Measurements from ENCODE around the gene TTC27.

Gene TTC27

DNA sequence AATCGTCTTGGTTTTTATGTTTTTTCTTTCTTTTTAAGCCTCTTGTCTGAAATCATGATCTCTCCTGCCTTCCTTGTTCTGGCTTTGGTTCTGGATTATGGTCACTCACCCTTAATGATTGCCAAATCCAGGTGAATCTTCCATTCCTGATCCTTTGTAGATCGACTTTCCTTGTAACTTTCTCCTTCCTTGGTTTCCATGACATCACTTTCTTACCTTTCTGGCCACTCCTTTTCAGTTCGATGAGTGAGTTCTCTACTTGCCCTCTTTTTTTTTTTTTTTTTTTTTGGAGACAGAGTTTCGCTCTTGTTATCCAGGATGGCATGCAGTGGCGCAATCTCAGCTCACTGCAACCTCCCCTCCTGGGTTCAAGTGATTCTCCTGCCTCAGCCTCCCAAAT lies 179.8 kb downstream of the TTC27 start:
- Histone ChIP-seq H3K4me2 (ENCODE audit: insufficient read depth, low read length, poor library complexity, severe bottlenecking) (no peak overlapping the region), H2AFZ (ENCODE audit: low read length) (no peak overlapping the region)
- no CpG with 5 or more reads among the region's 5 CpGs for WGBS, 2 donors (ENCODE audit: extremely low coverage in 2 of 2, insufficient read length in 2 of 2, insufficient replicate concordance in 1 of 2)

DNA sequence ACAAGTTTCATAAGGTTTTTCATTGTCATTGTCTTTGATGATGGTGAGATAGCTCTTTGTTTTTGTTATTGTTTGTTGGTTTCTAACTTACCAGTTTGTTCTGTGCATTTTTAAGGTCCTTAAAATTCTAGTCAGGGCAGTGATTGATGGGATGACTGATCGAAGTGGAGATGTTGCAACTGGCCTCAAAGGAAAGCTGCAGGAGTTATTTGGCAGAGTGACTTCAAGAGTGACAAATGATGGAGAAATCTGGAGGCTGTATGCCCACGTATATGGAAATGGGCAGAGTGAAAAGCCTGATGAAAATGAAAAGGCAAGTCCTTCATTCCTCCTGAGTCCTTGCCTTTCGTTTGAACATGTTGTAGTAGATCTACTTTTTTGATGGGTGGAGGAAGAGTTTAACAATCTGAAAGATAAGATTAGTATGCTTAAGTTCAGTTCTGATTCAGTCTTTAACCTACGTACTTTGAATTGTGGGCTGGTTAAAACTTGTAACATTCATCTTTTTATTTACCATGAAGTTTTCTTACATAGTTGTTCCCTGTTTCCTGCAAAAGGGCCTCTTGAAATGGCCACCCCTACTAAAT lies 183.2 kb downstream of the TTC27 start:
- no CpG with 5 or more reads among the region's 4 CpGs for WGBS, 2 donors (ENCODE audit: extremely low coverage in 2 of 2, insufficient read length in 2 of 2, insufficient replicate concordance in 1 of 2)
- Histone ChIP-seq H3K4me2 (ENCODE audit: insufficient read depth, low read length, poor library complexity, severe bottlenecking) (no peak overlapping the region), H3K14ac (ENCODE audit: low read length) (no peak overlapping the region), H3K79me1 (ENCODE audit: low read depth, low read length) (no peaks in the 10 kb centered on the region), H3K36me3 (replicated peaks in 1 of 2; ENCODE audit: control insufficient read depth in 2 of 2, insufficient read depth in 2 of 2, low read length in 2 of 2) (no peaks in the 10 kb centered on the region), H2AFZ (ENCODE audit: low read length) (no peak overlapping the region), H2AK5ac (ENCODE audit: low read depth, low read length) (no peak overlapping the region), H3K27ac (replicated peaks; ENCODE audit: low read length) (no peak overlapping the region), H3K9me3 (replicated peaks in 1 of 2; ENCODE audit: control insufficient read depth in 2 of 2, insufficient read depth in 1 of 2, low read depth in 1 of 2, low read length in 2 of 2) (no peaks in the 10 kb centered on the region), H3K27me3 (ENCODE audit: control insufficient read depth in 3 of 3, insufficient read depth in 3 of 3, low read depth in 1 of 3, low read length in 3 of 3) (no peaks in the 10 kb centered on the region), H3K4me3 (ENCODE audit: low read length in 2 of 2) (no peak overlapping the region), H2BK5ac (ENCODE audit: low read length) (no peak overlapping the region), H4K91ac (ENCODE audit: low read depth, low read length, poor library complexity) (no peak overlapping the region), H2BK120ac (ENCODE audit: low read depth, low read length) (no peak overlapping the region), H4K8ac (ENCODE audit: low read depth, low read length) (no peak overlapping the region), H2BK15ac (ENCODE audit: low read length) (no peak overlapping the region), H3K9ac (ENCODE audit: low read depth, low read length, poor library complexity) (no peak overlapping the region), H2BK12ac (ENCODE audit: low read length) (no peak overlapping the region), H3K4me1 (ENCODE audit: control insufficient read depth in 2 of 2, insufficient read depth in 1 of 2, low read depth in 1 of 2, low read length in 2 of 2) (no peaks in the 10 kb centered on the region), H3K18ac (ENCODE audit: low read length) (no peak overlapping the region), H3K23ac (ENCODE audit: low read depth, low read length, poor library complexity) (no peak overlapping the region), H3K4ac (ENCODE audit: low read length) (no peak overlapping the region)
- no peak for DNase-seq (ENCODE audit: low spot score)

More for the DNA sequence above, 179.8 kb downstream of the TTC27 start:
- Histone ChIP-seq H2BK12ac (ENCODE audit: low read length) (no peak overlapping the region), H3K36me3 (replicated peaks in 1 of 2; ENCODE audit: control insufficient read depth in 2 of 2, insufficient read depth in 2 of 2, low read length in 2 of 2) (peaks cover 0 to 2% of the 10 kb centered on the region in 2 donors), H3K18ac (ENCODE audit: low read length) (no peak overlapping the region), H2AK5ac (ENCODE audit: low read depth, low read length) (no peak overlapping the region), H3K4ac (ENCODE audit: low read length) (no peak overlapping the region), H2BK120ac (ENCODE audit: low read depth, low read length) (no peak overlapping the region), H3K27me3 (ENCODE audit: control insufficient read depth in 3 of 3, insufficient read depth in 3 of 3, low read depth in 1 of 3, low read length in 3 of 3) (peaks cover 0 to 1% (median 0%) of the 10 kb centered on the region in 3 experiments), H3K27ac (replicated peaks; ENCODE audit: low read length) (no peak overlapping the region), H3K23ac (ENCODE audit: low read depth, low read length, poor library complexity) (no peak overlapping the region), H3K4me1 (ENCODE audit: control insufficient read depth in 2 of 2, insufficient read depth in 1 of 2, low read depth in 1 of 2, low read length in 2 of 2) (no peaks in the 10 kb centered on the region), H4K91ac (ENCODE audit: low read depth, low read length, poor library complexity) (no peak overlapping the region), H3K9ac (ENCODE audit: low read depth, low read length, poor library complexity) (no peak overlapping the region), H4K8ac (ENCODE audit: low read depth, low read length) (no peak overlapping the region), H3K79me1 (ENCODE audit: low read depth, low read length) (no peaks in the 10 kb centered on the region), H2BK5ac (ENCODE audit: low read length) (no peak overlapping the region), H3K4me3 (ENCODE audit: low read length in 2 of 2) (no peak overlapping the region), H2BK15ac (ENCODE audit: low read length) (no peak overlapping the region), H3K14ac (ENCODE audit: low read length) (no peak overlapping the region), H3K9me3 (replicated peaks in 1 of 2; ENCODE audit: control insufficient read depth in 2 of 2, insufficient read depth in 1 of 2, low read depth in 1 of 2, low read length in 2 of 2) (no peaks in the 10 kb centered on the region)
- DNase-seq (ENCODE audit: low spot score) = no peak

- no peak overlapping the region for H3K18ac ChIP-seq (ENCODE audit: low read length)
- H2BK15ac ChIP-seq (ENCODE audit: low read length) = no peak overlapping the region
- no peak overlapping the region for H2AFZ ChIP-seq (ENCODE audit: low read length)
- H2BK5ac ChIP-seq (ENCODE audit: low read length) = no peak overlapping the region
- H3K27ac ChIP-seq (replicated peaks; ENCODE audit: low read length) = no peak overlapping the region
- no peak overlapping the region for H3K4me3 ChIP-seq (ENCODE audit: low read length in 2 of 2)
- H3K4me1 ChIP-seq (ENCODE audit: control insufficient read depth in 2 of 2, insufficient read depth in 1 of 2, low read depth in 1 of 2, low read length in 2 of 2) = no peaks in the 10 kb centered on the region
- no peak overlapping the region for H4K8ac ChIP-seq (ENCODE audit: low read depth, low read length)
- no peak overlapping the region for H2BK120ac ChIP-seq (ENCODE audit: low read depth, low read length)
- no peak for DNase-seq (ENCODE audit: low spot score)
- H3K9me3 ChIP-seq (replicated peaks in 1 of 2; ENCODE audit: control insufficient read depth in 2 of 2, insufficient read depth in 1 of 2, low read depth in 1 of 2, low read length in 2 of 2) = no peaks in the 10 kb centered on the region
- no peaks in the 10 kb centered on the region for H3K36me3 ChIP-seq (replicated peaks in 1 of 2; ENCODE audit: control insufficient read depth in 2 of 2, insufficient read depth in 2 of 2, low read length in 2 of 2)
- H2AK5ac ChIP-seq (ENCODE audit: low read depth, low read length) = no peak overlapping the region
- no CpG with 5 or more reads among the region's 5 CpGs for WGBS, 2 donors (ENCODE audit: extremely low coverage in 2 of 2, insufficient read length in 2 of 2, insufficient replicate concordance in 1 of 2)
- H3K79me1 ChIP-seq (ENCODE audit: low read depth, low read length) = no peaks in the 10 kb centered on the region
- H3K23ac ChIP-seq (ENCODE audit: low read depth, low read length, poor library complexity) = no peak overlapping the region
- H3K14ac ChIP-seq (ENCODE audit: low read length) = no peak overlapping the region
- no peak overlapping the region for H3K4ac ChIP-seq (ENCODE audit: low read length)
- no peak overlapping the region for H2BK12ac ChIP-seq (ENCODE audit: low read length)
- H4K91ac ChIP-seq (ENCODE audit: low read depth, low read length, poor library complexity) = no peak overlapping the region
- H3K9ac ChIP-seq (ENCODE audit: low read depth, low read length, poor library complexity) = no peak overlapping the region
- no peaks in the 10 kb centered on the region for H3K27me3 ChIP-seq (ENCODE audit: control insufficient read depth in 3 of 3, insufficient read depth in 3 of 3, low read depth in 1 of 3, low read length in 3 of 3)
- no peak overlapping the region for H3K4me2 ChIP-seq (ENCODE audit: insufficient read depth, low read length, poor library complexity, severe bottlenecking)
Measured at GRCh38 chr2:32811696-32812095, 183.8 kb downstream of the TTC27 start.

DNA sequence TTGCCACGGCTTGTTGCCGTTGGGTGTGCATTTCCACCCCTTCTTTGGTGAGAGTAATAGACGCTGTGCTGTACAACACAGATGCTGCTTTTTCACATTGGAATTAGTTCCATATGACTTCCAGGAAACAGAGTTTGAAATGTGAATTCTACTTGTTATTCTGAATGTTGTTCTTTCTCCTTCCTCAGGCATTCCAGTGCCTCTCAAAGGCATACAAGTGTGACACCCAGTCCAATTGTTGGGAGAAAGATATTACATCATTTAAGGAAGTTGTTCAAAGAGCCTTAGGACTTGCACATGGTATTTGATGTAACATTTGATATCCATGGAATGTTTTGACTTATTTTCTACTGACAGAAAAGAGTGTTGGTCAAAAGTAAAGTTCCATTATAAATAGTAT lies 184.5 kb downstream of the TTC27 start:
- Histone ChIP-seq H3K18ac (ENCODE audit: low read length) (no peak overlapping the region), H3K27ac (replicated peaks; ENCODE audit: low read length) (no peak overlapping the region), H2BK5ac (ENCODE audit: low read length) (no peak overlapping the region), H3K4me2 (ENCODE audit: insufficient read depth, low read length, poor library complexity, severe bottlenecking) (no peak overlapping the region), H3K27me3 (ENCODE audit: control insufficient read depth in 3 of 3, insufficient read depth in 3 of 3, low read depth in 1 of 3, low read length in 3 of 3) (no peaks in the 10 kb centered on the region), H2AK5ac (ENCODE audit: low read depth, low read length) (no peak overlapping the region), H2BK15ac (ENCODE audit: low read length) (no peak overlapping the region), H2BK120ac (ENCODE audit: low read depth, low read length) (no peak overlapping the region), H4K8ac (ENCODE audit: low read depth, low read length) (no peak overlapping the region), H3K4ac (ENCODE audit: low read length) (no peak overlapping the region), H3K4me1 (ENCODE audit: control insufficient read depth in 2 of 2, insufficient read depth in 1 of 2, low read depth in 1 of 2, low read length in 2 of 2) (no peaks in the 10 kb centered on the region), H2AFZ (ENCODE audit: low read length) (no peak overlapping the region), H4K91ac (ENCODE audit: low read depth, low read length, poor library complexity) (no peak overlapping the region), H3K9ac (ENCODE audit: low read depth, low read length, poor library complexity) (no peak overlapping the region), H3K9me3 (replicated peaks in 1 of 2; ENCODE audit: control insufficient read depth in 2 of 2, insufficient read depth in 1 of 2, low read depth in 1 of 2, low read length in 2 of 2) (no peaks in the 10 kb centered on the region), H3K14ac (ENCODE audit: low read length) (no peak overlapping the region), H3K79me1 (ENCODE audit: low read depth, low read length) (no peaks in the 10 kb centered on the region), H3K36me3 (replicated peaks in 1 of 2; ENCODE audit: control insufficient read depth in 2 of 2, insufficient read depth in 2 of 2, low read length in 2 of 2) (no peaks in the 10 kb centered on the region), H2BK12ac (ENCODE audit: low read length) (no peak overlapping the region), H3K4me3 (ENCODE audit: low read length in 2 of 2) (no peak overlapping the region), H3K23ac (ENCODE audit: low read depth, low read length, poor library complexity) (no peak overlapping the region)
- WGBS, 2 donors (ENCODE audit: extremely low coverage in 2 of 2, insufficient read length in 2 of 2, insufficient replicate concordance in 1 of 2) = no CpG with 5 or more reads among the region's 3 CpGs
- no peak for DNase-seq (ENCODE audit: low spot score)
